Kidney (tissue), 14 donors: ENCODE results near the gene TENM4. TPM values are rescaled to one million over a fixed set of nuclear protein-coding genes. Genes with fewer than 3 reads are reported as not detected.

ENCODE experiments used
- DNase-seq, 5 donors: peaks; one replicate each; pipeline ENCODE4 v3.0.0-alpha.2; 2013 to 2020
- FAIRE-seq: peaks from 2 replicates; lab custom pipeline; 2012; peaks lifted over from hg19 to GRCh38; lab: Jason Lieb, UNC
- H3K27ac ChIP-seq, 2 donors: one replicate each; pipeline ENCODE4 v1.7.0; 2013; ENCODE audit warnings: low read depth in 2 of 2, low read length in 2 of 2, inconsistent platforms in 1 of 2
- H3K27me3 ChIP-seq: one replicate; pipeline ENCODE4 v1.7.1; 2013; ENCODE audit warnings: low read length, inconsistent platforms; ENCODE audit not compliant: control insufficient read depth, insufficient read depth
- H3K36me3 ChIP-seq, 3 donors: one replicate each; pipeline versions ENCODE4 v1.7.0 to v1.7.1; 2013; ENCODE audit warnings: low read length in 3 of 3, control low read depth in 1 of 3, inconsistent platforms in 1 of 3; ENCODE audit not compliant: insufficient read depth in 3 of 3, control insufficient read depth in 2 of 3
- H3K4me1 ChIP-seq, 3 donors: one replicate each; pipeline versions ENCODE4 v1.7.0 to v1.7.1; 2013; ENCODE audit warnings: low read length in 3 of 3, inconsistent platforms in 1 of 3, low read depth in 1 of 3; ENCODE audit not compliant: control insufficient read depth in 2 of 3, insufficient read depth in 2 of 3
- H3K4me3 ChIP-seq, 3 donors: one replicate each; pipeline versions ENCODE4 v1.7.0 to v1.8.1; 2013; ENCODE audit warnings: low read length in 3 of 3, control low read depth in 1 of 3, inconsistent platforms in 1 of 3
- H3K9ac ChIP-seq, 3 donors: one replicate each; pipeline versions ENCODE4 v1.7.0 to v1.7.1; 2013; ENCODE audit warnings: low read length in 3 of 3, control low read depth in 1 of 3, inconsistent platforms in 1 of 3
- H3K9me3 ChIP-seq, 3 donors: one replicate each; pipeline versions ENCODE4 v1.7.0 to v1.7.1; 2013; ENCODE audit warnings: low read length in 3 of 3, control low read depth in 1 of 3, inconsistent platforms in 1 of 3; ENCODE audit not compliant: control insufficient read depth in 2 of 3, insufficient read depth in 1 of 3
- CTCF ChIP-seq: IDR thresholded peaks from 3 replicates; pipeline ENCODE4 v1.5.1; 2012; ENCODE audit warnings: mild to moderate bottlenecking, moderate library complexity, borderline replicate concordance; ENCODE audit not compliant: insufficient read depth; ENCODE audit errors: extremely low read depth
- intact Hi-C: fragments of 100-400 bp; cut with DNase I; formaldehyde crosslinking; loops from one replicate; pipeline ENCODE4 v1.11.1; 2022
- polyA plus RNA-seq: library from polyadenylated mRNA; stranded (reverse); fragments of 350-450 nt; fragmentation: Illumina TruSeq; extraction: RNeasy Lipid Tissue Mini Kit (QIAGEN cat#74804); gene quantifications from one replicate; pipeline ENCODE4 v1.2.3, GENCODE V29; 2014; ENCODE audit warnings: low read depth, low replicate concordance; ENCODE audit not compliant: insufficient read depth
- total RNA-seq: library from RNA; stranded (reverse); fragmentation: NEBNext Ultra II Directional; extraction: Animal tissue kit (Norgen Biotek cat#: 25700); gene quantifications from one replicate; pipeline ENCODE4 v1.2.1, GENCODE V29; 2021
- donor health status: control.
- donor health status: control.
- donor health status: control.
- donor health status: control.
- donor health status: control.
- donor health status: DM: yes; HTN: yes; CAD: no.
- donor health status: Normal renal cell carcinoma (clear cell type).

Gene TENM4
- total and polyA plus RNA-seq, 2 donors from 2014 or later = 0.34 to 31.0 TPM

- Histone ChIP-seq H3K9ac (no peak overlapping the region), H3K4me1 (no peaks in the 10 kb centered on the region), H3K27ac (no peak overlapping the region), H3K4me3 (no peak overlapping the region), H3K27me3 (no peaks in the 10 kb centered on the region), H3K36me3 (no peaks in the 10 kb centered on the region), H3K9me3 (no peaks in the 10 kb centered on the region)
- intact Hi-C loops = no loop called here
- no peak for TF ChIP-seq CTCF
- no peak for DNase-seq
- FAIRE-seq = no peak
Observed at GRCh38 chr11:78659326-78660270, 781.2 kb downstream of the TENM4 start.

- no peaks in the 10 kb centered on the region for H3K4me1 ChIP-seq
- intact Hi-C loops = no loop called here
- H3K9me3 ChIP-seq = no peaks in the 10 kb centered on the region
- TF ChIP-seq CTCF = no peak
- DNase-seq (no peak), FAIRE-seq (no peak)
- no peak overlapping the region for H3K9ac ChIP-seq
- H3K36me3 ChIP-seq = no peaks in the 10 kb centered on the region
- no peak overlapping the region for H3K27ac ChIP-seq
- H3K27me3 ChIP-seq = no peaks in the 10 kb centered on the region
- H3K4me3 ChIP-seq = no peak overlapping the region
Observed at GRCh38 chr11:78657968-78658839, 782.6 kb downstream of the TENM4 start.

- no peak for TF ChIP-seq CTCF
- Histone ChIP-seq H3K27me3 (no peaks in the 10 kb centered on the region), H3K4me1 (no peaks in the 10 kb centered on the region), H3K4me3 (no peak overlapping the region), H3K9me3 (no peaks in the 10 kb centered on the region), H3K36me3 (no peaks in the 10 kb centered on the region), H3K9ac (no peak overlapping the region), H3K27ac (no peak overlapping the region)
- DNase-seq (no peak), FAIRE-seq (no peak)
- intact Hi-C loops = no loop called here
Observed at GRCh38 chr11:78657441-78657840, 783.4 kb downstream of the TENM4 start.
